HK-2 (cell line): ENCODE measurements around the gene TNS3.

Experiments
- DNase-seq: peaks from one replicate; pipeline ENCODE4 v3.0.0-alpha.2; 2018; ENCODE audit not compliant: unreplicated experiment

TNS3 gene

GRCh38 chr7:47506382-47507339 lies 75.2 kb downstream of the TNS3 start:
- no peak for DNase-seq

- DNase-seq = no peak
Measured at GRCh38 chr7:47505312-47506007, 76.5 kb downstream of the TNS3 start.

GRCh38 chr7:47504551-47505311 lies 77.2 kb downstream of the TNS3 start:
- no peak for DNase-seq

DNA sequence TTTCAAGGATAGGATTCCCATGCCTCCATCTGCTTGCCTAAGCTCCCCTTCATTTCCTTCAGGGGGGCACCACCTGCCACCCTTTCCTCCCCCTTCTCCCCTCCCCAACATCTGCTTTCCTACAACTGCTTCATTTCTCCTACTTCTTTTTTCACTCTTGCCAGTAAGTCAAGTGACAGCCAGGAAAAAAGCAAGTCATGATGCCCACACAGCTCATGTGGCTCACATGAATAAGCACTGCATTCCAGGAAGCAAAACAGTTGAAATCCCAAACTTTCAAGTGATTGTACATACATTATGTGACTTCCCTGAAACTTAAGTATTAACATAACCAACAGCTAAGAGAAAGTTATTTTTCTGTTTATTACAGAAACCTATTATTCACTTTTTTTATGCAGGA lies 78.6 kb downstream of the TNS3 start:
- no peak for DNase-seq

DNA sequence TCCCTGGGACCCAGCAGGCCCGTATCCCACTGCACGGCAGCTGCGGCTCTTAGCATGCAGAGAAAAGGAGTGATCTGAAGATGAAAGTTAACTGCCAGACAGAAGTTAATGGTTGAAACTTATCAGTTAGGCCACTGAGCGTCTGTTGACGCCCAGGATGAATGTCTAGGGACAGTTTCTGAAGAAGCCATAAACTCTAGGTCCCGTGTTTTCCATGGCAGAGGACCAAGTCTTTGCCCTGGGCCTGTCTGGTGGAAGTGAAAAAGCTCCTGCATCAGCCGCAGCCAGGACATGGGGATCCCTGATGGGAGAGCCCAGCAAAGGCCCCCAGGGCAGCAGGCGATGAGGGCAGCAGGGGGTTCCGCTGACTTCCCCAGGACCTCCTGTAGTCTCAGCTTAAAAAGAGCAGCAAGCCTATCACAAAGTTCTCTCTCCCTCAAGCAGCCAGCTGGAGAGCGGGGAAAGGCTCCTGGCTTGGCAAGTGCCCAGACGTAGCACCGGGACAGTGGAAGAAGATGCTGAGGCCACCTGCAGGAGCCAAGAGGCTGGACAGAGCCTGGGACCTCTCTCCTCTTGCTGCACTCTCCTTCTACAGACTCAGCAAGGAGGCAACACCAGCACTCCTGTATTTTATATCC lies 79.6 kb downstream of the TNS3 start:
- no peak for DNase-seq

- DNase-seq = peak; percentile 36
Measured at GRCh38 chr7:47501406-47501805, 80.5 kb downstream of the TNS3 start.

- peak; percentile 55 for DNase-seq
Measured at GRCh38 chr7:47500103-47500563, 81.8 kb downstream of the TNS3 start.

GRCh38 chr7:47498229-47499056 lies 83.5 kb downstream of the TNS3 start:
- no peak for DNase-seq

GRCh38 chr7:47497367-47498096 lies 84.4 kb downstream of the TNS3 start:
- DNase-seq = no peak

DNA sequence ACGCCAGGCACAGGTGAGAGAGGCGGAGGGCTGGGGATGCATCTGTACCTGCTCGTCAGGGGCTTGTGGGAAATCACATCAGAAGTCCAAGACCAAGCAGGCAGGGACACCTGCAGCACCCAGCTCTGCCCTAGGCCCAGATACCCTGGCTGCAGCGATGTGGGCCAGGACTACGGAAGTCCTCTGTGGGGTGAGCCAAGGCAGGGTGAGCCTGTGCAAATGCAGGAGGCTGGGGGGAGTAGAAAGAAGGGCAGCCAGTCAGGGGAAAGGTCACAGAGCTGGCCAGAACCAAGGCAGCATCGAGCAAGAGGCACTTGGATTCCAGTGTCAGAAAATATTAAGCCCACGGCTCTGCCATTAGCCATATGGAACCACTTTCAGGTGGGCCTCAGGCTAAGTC lies 85.2 kb downstream of the TNS3 start:
- DNase-seq = no peak

DNA sequence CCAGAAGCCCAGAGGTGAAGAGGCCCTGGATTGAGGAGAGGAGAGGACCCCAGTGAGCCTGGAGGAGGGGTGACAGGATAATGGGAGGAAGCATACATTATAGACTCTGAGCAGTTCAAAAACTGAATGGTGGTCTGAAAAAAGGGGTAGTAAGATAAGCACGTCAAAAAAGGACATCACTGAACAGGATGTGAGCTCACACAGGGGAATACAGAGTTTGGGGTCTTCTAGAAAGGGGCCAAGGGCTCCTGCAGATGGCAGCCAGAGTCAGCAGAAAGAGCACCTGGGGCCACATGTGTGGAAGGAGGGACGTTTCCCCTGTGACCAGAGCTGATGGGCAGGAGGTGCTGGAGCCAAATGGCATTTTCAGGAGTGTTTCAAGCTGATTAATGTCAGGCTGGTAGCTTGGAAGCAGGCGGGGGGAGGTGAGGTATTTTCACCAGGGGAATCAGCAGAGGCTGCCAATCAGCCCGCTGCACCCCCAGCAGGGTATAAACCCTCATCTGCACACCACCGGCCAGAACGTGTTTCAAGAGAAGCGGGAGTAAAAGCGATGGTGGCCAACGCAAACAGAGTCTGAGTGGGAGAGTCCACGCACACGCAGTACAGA lies 85.8 kb downstream of the TNS3 start:
- no peak for DNase-seq

- DNase-seq = no peak
Measured at GRCh38 chr7:47493976-47494911, 87.7 kb downstream of the TNS3 start.

GRCh38 chr7:47492716-47493325 lies 89.1 kb downstream of the TNS3 start:
- DNase-seq = no peak

GRCh38 chr7:47490501-47491265 lies 91.2 kb downstream of the TNS3 start:
- DNase-seq = no peak

- no peak for DNase-seq
Measured at GRCh38 chr7:47489624-47490023, 92.3 kb downstream of the TNS3 start.

- no peak for DNase-seq
Measured at GRCh38 chr7:47488969-47489342, 93.0 kb downstream of the TNS3 start.

DNA sequence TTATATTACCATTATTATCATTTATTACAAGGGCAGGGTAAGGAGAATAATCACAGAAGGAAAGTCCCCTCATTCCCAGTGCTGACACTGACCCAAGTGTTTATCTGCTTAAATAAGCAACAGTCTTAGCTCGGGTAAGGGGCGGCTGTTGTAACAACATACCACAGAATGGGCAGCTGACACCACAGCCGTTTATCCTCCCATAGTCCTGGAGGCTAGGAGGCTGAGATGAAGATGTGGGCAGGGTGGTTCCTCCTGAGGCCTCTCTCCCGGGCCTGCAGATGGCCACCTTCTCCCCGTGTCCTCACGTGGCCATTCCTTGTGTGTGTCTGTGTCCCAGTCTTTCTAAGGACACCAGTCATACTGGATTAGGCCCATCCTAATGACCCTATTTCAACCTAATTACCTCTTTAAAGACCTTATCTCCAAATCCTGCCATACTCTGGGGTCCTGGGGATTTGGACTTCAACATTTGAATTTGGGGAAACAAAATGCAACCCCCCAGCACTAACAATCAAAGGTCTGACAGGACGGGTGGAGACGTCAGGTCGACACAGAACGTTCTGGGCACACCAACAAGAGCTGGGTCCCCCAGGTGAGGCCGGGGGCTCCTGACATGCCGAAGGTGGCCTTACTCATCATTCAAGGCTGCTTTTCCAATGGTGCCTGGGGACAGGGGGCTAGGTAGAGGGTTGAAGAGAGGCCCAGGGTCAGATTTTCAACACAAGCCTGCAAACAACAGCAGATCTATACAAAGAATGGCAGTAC lies 93.5 kb downstream of the TNS3 start:
- no peak for DNase-seq
